RWPE1 (cell line): ENCODE data around the gene NHERF2.

ENCODE experiments used
- CTCF ChIA-PET: fragments of 350-600 bp; sonication (Branson Sonifier 250); formaldehyde crosslinking; extraction: SDS; loops from one replicate; lab custom pipeline; 2021; lab: Yijun Ruan, JAX
- POLR2A ChIA-PET: fragments of 400-600 bp; formaldehyde crosslinking; extraction: SDS; loops from one replicate; lab custom pipeline; 2020; ENCODE audit warnings: antibody characterized with exemption; ENCODE audit not compliant: low non-redundant PET; lab: Yijun Ruan, JAX
- DNase-seq: peaks from one replicate; pipeline ENCODE4 v3.0.0; 2012; ENCODE audit warnings: low spot score
- H3K27ac ChIP-seq: fragments of 450-650 bp; 2 replicates; pipeline ENCODE4 v1.5.1; 2017
- TF ChIP-seq, protein P1 (sequence below): fragments of 450-650 bp; conservative IDR thresholded peaks from 2 replicates; pipeline ENCODE4 v1.5.1; 2017; ENCODE audit warnings: low read depth, mild to moderate bottlenecking

NHERF2 gene

GRCh38 chr16:1980030-1980769 lies 46.5 kb upstream of the NHERF2 start:
- no peak for DNase-seq
- ChIA-PET POLR2A (no interaction called here), CTCF (no interaction called here)
- peak overlapping the region; percentile 74 for H3K27ac ChIP-seq
- TF ChIP-seq, protein P1, sequence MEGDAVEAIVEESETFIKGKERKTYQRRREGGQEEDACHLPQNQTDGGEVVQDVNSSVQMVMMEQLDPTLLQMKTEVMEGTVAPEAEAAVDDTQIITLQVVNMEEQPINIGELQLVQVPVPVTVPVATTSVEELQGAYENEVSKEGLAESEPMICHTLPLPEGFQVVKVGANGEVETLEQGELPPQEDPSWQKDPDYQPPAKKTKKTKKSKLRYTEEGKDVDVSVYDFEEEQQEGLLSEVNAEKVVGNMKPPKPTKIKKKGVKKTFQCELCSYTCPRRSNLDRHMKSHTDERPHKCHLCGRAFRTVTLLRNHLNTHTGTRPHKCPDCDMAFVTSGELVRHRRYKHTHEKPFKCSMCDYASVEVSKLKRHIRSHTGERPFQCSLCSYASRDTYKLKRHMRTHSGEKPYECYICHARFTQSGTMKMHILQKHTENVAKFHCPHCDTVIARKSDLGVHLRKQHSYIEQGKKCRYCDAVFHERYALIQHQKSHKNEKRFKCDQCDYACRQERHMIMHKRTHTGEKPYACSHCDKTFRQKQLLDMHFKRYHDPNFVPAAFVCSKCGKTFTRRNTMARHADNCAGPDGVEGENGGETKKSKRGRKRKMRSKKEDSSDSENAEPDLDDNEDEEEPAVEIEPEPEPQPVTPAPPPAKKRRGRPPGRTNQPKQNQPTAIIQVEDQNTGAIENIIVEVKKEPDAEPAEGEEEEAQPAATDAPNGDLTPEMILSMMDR = no peak

GRCh38 chr16:1980770-1981087 lies 46.0 kb upstream of the NHERF2 start:
- no peak for DNase-seq
- POLR2A ChIA-PET = interaction anchor here (0.6 kb wide), 1 partner anchor 37 kb away, joined by 3 read pairs; no protein-coding TSS in a partner anchor
- no peak overlapping the region; the same call in 1 of the 2 replicates for H3K27ac ChIP-seq
- CTCF ChIA-PET = no interaction called here
- TF ChIP-seq, protein P1 = no peak

GRCh38 chr16:1981398-1981836 lies 45.3 kb upstream of the NHERF2 start, which contains the start of gene NOXO1:
TSS of gene NOXO1 (minus strand) at chr16:1981469. CDS start at chr16:1981179, 290 bp downstream.
- TF ChIP-seq, protein P1 = no peak
- ChIA-PET CTCF (interaction anchor here (0.6 kb wide), 1 partner anchor 491 kb away, joined by 3 read pairs; no protein-coding TSS in a partner anchor), POLR2A (interaction anchor here (0.6 kb wide), 2 partner anchors 36 to 37 kb away, joined by 3 to 5 read pairs; no protein-coding TSS in a partner anchor)
- DNase-seq = no peak
- peak within 1 kb of the TSS; percentile 74 for H3K27ac ChIP-seq

GRCh38 chr16:1982013-1982433 lies 44.7 kb upstream of the NHERF2 start:
- ChIA-PET POLR2A (no interaction called here), CTCF (interaction anchor here (0.7 kb wide), 1 partner anchor 21 kb away, joined by 3 read pairs; no protein-coding TSS in a partner anchor)
- DNase-seq = no peak
- TF ChIP-seq, protein P1 = no peak
- H3K27ac ChIP-seq = peak overlapping the region; percentile 49

DNA sequence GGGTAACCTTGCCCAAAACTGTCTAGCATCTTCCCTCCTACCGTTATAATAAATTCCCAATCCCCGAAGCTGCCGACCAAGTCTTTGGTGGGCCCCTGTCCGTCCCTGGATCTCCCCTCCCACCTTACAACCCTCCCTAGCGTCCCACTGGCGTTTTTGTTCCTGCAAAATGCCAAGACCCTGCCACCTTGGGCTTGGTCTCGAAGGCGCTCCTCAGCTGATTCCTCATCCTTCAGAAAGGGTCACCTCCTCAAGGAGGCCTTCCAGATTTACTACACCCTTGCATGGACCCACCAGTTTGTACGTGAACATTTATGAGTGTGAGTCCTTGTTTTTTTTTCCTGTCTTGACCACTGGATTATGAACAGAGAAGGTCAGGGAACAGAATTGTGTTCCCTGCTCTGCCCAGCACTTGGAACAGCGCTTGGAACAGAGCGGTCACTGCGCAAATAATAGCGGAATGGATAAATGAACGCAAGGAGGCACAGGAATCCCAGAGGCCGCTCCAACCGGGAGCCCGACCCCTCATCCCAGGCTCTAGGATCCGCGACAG lies 43.6 kb upstream of the NHERF2 start:
- CTCF ChIA-PET = interaction anchor here (0.7 kb wide), 1 partner anchor 20 kb away, joined by 3 read pairs; no protein-coding TSS in a partner anchor

More for the DNA sequence above, 43.6 kb upstream of the NHERF2 start:
- TF ChIP-seq, protein P1 = no peak
- POLR2A ChIA-PET = no interaction called here
- no peak for DNase-seq
- peak overlapping the region; percentile 73 for H3K27ac ChIP-seq
